HCT116 (cell line): ENCODE results near the gene OLFML2B. TPM values are rescaled to one million over a fixed set of nuclear protein-coding genes. Genes with fewer than 3 reads are reported as not detected.

Experiments used
- ATAC-seq: fragments of 200-7000 bp; cut with Tn5 transposase; 2 replicates; pipeline ENCODE4 v1.9.1; 2020; ENCODE audit warnings: mild to moderate bottlenecking, moderate library complexity
- BruUV-seq: library from RNA; stranded (reverse); fragments of 400-500 nt; replicated peaks from 2 replicates; lab custom pipeline; 2021; lab: Mats Ljungman, UMichigan
- CTCF ChIA-PET: fragments of 300-600 bp; sonication (Branson Sonifier 250); formaldehyde crosslinking; loops from one replicate; lab custom pipeline; 2021; ENCODE audit warnings: antibody characterized with exemption; lab: Charles Lee
- POLR2A ChIA-PET: fragments of 300-600, 350-600 bp; sonication (Branson Sonifier 250); formaldehyde crosslinking; loops from one replicate; lab custom pipeline; 2021; ENCODE audit warnings: antibody characterized with exemption; lab: Charles Lee
- RAD21 ChIA-PET, 2 experiments: fragments of 300-600 bp; sonication (Branson Sonifier 250); formaldehyde crosslinking; loops; one replicate each; lab custom pipeline; 2023; ENCODE audit warnings: low total read pairs in 2 of 2; ENCODE audit not compliant: uncharacterized antibody in 2 of 2, unreplicated experiment in 2 of 2, low non-redundant PET in 1 of 2; lab: Charles Lee
- DNase-seq: peaks from one replicate; pipeline ENCODE4 v3.0.0-alpha.2; 2010; ENCODE audit warnings: low read depth, low spot score
- H2AFZ ChIP-seq: fragments of 200-600 bp; shearing (Covaris generic), sonication (generic); 2 replicates; pipeline ENCODE4 v1.6.1; 2017; ENCODE audit warnings: low read depth, mixed run types, mixed read lengths, antibody characterized with exemption, low read length; ENCODE audit not compliant: poor library complexity, severe bottlenecking
- H3K27ac ChIP-seq: 2 replicates; pipeline ENCODE4 v1.5.1; 2012; ENCODE audit warnings: low read depth, low read length
- H3K27me3 ChIP-seq: fragments of 200-600 bp; sonication (generic); 2 replicates; pipeline ENCODE4 v1.6.1; 2016; ENCODE audit warnings: mixed run types, low read length, mixed read lengths; ENCODE audit not compliant: insufficient read depth
- H3K36me3 ChIP-seq, 2 experiments: fragments of 200-500 bp in 1 of 2; fragments of 200-600 bp in 1 of 2; sonication (Bioruptor generic) in 1 of 2; sonication (generic) in 1 of 2; 2 replicates each; pipeline versions ENCODE4 v1.5.1 to v1.6.1; 2014 to 2016; ENCODE audit warnings: low read length in 2 of 2, inconsistent platforms in 1 of 2, mixed read lengths in 1 of 2, mixed run types in 1 of 2; ENCODE audit not compliant: insufficient read depth in 2 of 2, control insufficient read depth in 1 of 2
- H3K4me1 ChIP-seq, 2 experiments: fragments of 200-600 bp in 1 of 2; sonication (generic) in 1 of 2; 2 replicates each; pipeline versions ENCODE4 v1.5.1 to v1.6.1; 2012 to 2017; ENCODE audit warnings: low read length in 2 of 2, inconsistent platforms in 1 of 2, mild to moderate bottlenecking in 1 of 2, mixed read lengths in 1 of 2, mixed run types in 1 of 2, moderate library complexity in 1 of 2; ENCODE audit not compliant: insufficient read depth in 2 of 2, control insufficient read depth in 1 of 2
- H3K4me2 ChIP-seq: fragments of 200-600 bp; sonication (generic); 2 replicates; pipeline ENCODE4 v1.6.1; 2017; ENCODE audit warnings: mixed run types, low read length, mixed read lengths
- H3K4me3 ChIP-seq, 2 experiments: fragments of 200-600 bp in 1 of 2; sonication (generic) in 1 of 2; replicated peaks in 1 of 2; 2 replicates each; pipeline ENCODE4 v1.5.1; 2011 to 2016; ENCODE audit warnings: low read length in 2 of 2, control low read depth in 1 of 2, low read depth in 1 of 2, mild to moderate bottlenecking in 1 of 2, mixed read lengths in 1 of 2, mixed run types in 1 of 2
- H3K79me2 ChIP-seq: fragments of 200-600 bp; sonication (generic); 2 replicates; pipeline ENCODE4 v1.6.1; 2017; ENCODE audit warnings: mild to moderate bottlenecking, mixed run types, low read length, moderate library complexity, mixed read lengths; ENCODE audit not compliant: insufficient read depth
- H3K9ac ChIP-seq: fragments of 200-600 bp; sonication (generic); 2 replicates; pipeline ENCODE4 v1.6.1; 2016; ENCODE audit warnings: low read length, mixed read lengths
- H3K9me2 ChIP-seq: fragments of 200-600 bp; sonication (generic), shearing (Covaris generic); 2 replicates; pipeline ENCODE4 v1.6.1; 2017; ENCODE audit warnings: mixed run types, mild to moderate bottlenecking, moderate library complexity; ENCODE audit not compliant: insufficient read depth
- H3K9me3 ChIP-seq, 2 experiments: fragments of 200-500 bp in 1 of 2; fragments of 200-600 bp in 1 of 2; sonication (Bioruptor generic) in 1 of 2; sonication (generic) in 1 of 2; 2 replicates each; pipeline ENCODE4 v1.6.1; 2014 to 2017; ENCODE audit warnings: low read length in 2 of 2, mixed read lengths in 2 of 2, inconsistent platforms in 1 of 2, low read depth in 1 of 2, mild to moderate bottlenecking in 1 of 2, mixed run types in 1 of 2, moderate library complexity in 1 of 2; ENCODE audit not compliant: control insufficient read depth in 1 of 2, insufficient read depth in 1 of 2
- H4K20me1 ChIP-seq: fragments of 200-600 bp; sonication (generic), shearing (Covaris generic); 2 replicates; pipeline ENCODE4 v1.6.1; 2017; ENCODE audit warnings: mixed run types, mild to moderate bottlenecking, moderate library complexity; ENCODE audit not compliant: insufficient read depth
- ATF3 ChIP-seq: IDR thresholded peaks from 2 replicates; pipeline ENCODE4 v1.6.1; 2012
- CBX3 ChIP-seq: IDR thresholded peaks from 2 replicates; pipeline ENCODE4 v1.6.1; 2012; ENCODE audit warnings: low read depth
- CEBPB ChIP-seq: IDR thresholded peaks from 2 replicates; pipeline ENCODE4 v1.6.1; 2012; ENCODE audit warnings: low read depth
- CTCF ChIP-seq, 3 experiments: fragments of 200-600 bp in 1 of 3; sonication (generic) in 1 of 3; IDR thresholded peaks in 2 of 3; conservative IDR thresholded peaks in 1 of 3; 2 replicates each; pipeline ENCODE4 v1.5.1; 2012 to 2017; ENCODE audit warnings: low read depth in 2 of 3, low read length in 2 of 3, antibody characterized with exemption in 1 of 3, borderline replicate concordance in 1 of 3, control low read depth in 1 of 3, mild to moderate bottlenecking in 1 of 3, mixed read lengths in 1 of 3, mixed run types in 1 of 3, moderate library complexity in 1 of 3; ENCODE audit not compliant: insufficient read depth in 1 of 3
- EGR1 ChIP-seq: IDR thresholded peaks from 2 replicates; pipeline ENCODE4 v1.6.1; 2012; ENCODE audit warnings: low read depth
- ELF1 ChIP-seq: IDR thresholded peaks from 2 replicates; pipeline ENCODE4 v1.6.1; 2012; ENCODE audit warnings: low read depth, borderline replicate concordance
- EZH2 ChIP-seq: fragments of 200-600 bp; sonication (generic); IDR thresholded peaks from 2 replicates; pipeline ENCODE4 v1.6.1; 2017; ENCODE audit warnings: antibody characterized with exemption, mixed run types
- EZH2phosphoT487 ChIP-seq: fragments of 200-600 bp; IDR thresholded peaks from 2 replicates; pipeline ENCODE4 v1.6.1; 2018; ENCODE audit warnings: antibody characterized with exemption, borderline replicate concordance
- FOSL1 ChIP-seq: IDR thresholded peaks from 2 replicates; pipeline ENCODE4 v1.6.1; 2012; ENCODE audit warnings: low read depth
- JUND ChIP-seq: IDR thresholded peaks from 2 replicates; pipeline ENCODE4 v1.6.1; 2012
- POLR2A ChIP-seq: IDR thresholded peaks from 2 replicates; pipeline ENCODE4 v1.7.0; 2011; ENCODE audit warnings: borderline replicate concordance; ENCODE audit not compliant: insufficient read depth, insufficient read length; ENCODE audit errors: extremely low read depth
- SIN3A ChIP-seq: IDR thresholded peaks from 2 replicates; pipeline ENCODE4 v1.6.1; 2012; ENCODE audit warnings: low read depth
- YY1 ChIP-seq: IDR thresholded peaks from 2 replicates; pipeline ENCODE4 v1.6.1; 2011; ENCODE audit warnings: low read length, low read depth, moderate library complexity, mild to moderate bottlenecking; ENCODE audit not compliant: insufficient replicate concordance; ENCODE audit errors: extremely low read depth
- ZFX ChIP-seq: fragments of 450-650 bp; IDR thresholded peaks from 2 replicates; pipeline ENCODE4 v1.6.1; 2017
- intact Hi-C: fragments of 100-400 bp; cut with micrococcal nuclease; formaldehyde crosslinking; loops from 2 replicates; pipeline ENCODE4 v1.10.0; 2022
- total RNA-seq: library from RNA; stranded (reverse); gene quantifications from one replicate; pipeline ENCODE4 v1.2.1, GENCODE V29; 2021; ENCODE audit not compliant: unreplicated experiment
- TF ChIP-seq, protein P1 (sequence below): IDR thresholded peaks from 2 replicates; pipeline ENCODE4 v1.6.1; 2011; ENCODE audit warnings: mild to moderate bottlenecking, low read length, moderate library complexity; ENCODE audit not compliant: insufficient replicate concordance; ENCODE audit errors: extremely low read depth

OLFML2B gene
- total RNA-seq, 1 experiment from 2014 or later, result 1.3 TPM

- RAD21 ChIA-PET, result no interaction called here
- CTCF ChIA-PET, result interaction anchor here (0.7 kb wide), 1 partner anchor 81 kb away, joined by 3 read pairs; no protein-coding TSS in a partner anchor
- intact Hi-C loops, result no loop called here
Measured at GRCh38 chr1:161956097-161956496, 67.6 kb downstream of the OLFML2B start.

GRCh38 chr1:161955606-161956005 lies 68.1 kb downstream of the OLFML2B start:
- no peaks in the 10 kb centered on the region for H3K79me2 ChIP-seq
- CTCF ChIA-PET, result interaction anchor here (0.7 kb wide), 1 partner anchor 81 kb away, joined by 3 read pairs; no protein-coding TSS in a partner anchor

More at GRCh38 chr1:161956097-161956496, 67.6 kb downstream of the OLFML2B start:
- DNase-seq (no peak), ATAC-seq (no peak)
- Histone ChIP-seq H2AFZ (no peak overlapping the region), H3K9ac (no peak overlapping the region), H3K79me2 (no peaks in the 10 kb centered on the region), H3K4me3 (no peak overlapping the region), H3K27ac (no peak overlapping the region), H4K20me1 (no peaks in the 10 kb centered on the region), H3K27me3 (no peaks in the 10 kb centered on the region), H3K4me2 (no peak overlapping the region), H3K9me2 (no peaks in the 10 kb centered on the region), H3K9me3 (no peaks in the 10 kb centered on the region), H3K4me1 (no peaks in the 10 kb centered on the region), H3K36me3 (no peaks in the 10 kb centered on the region; a peak in 1 of 4 replicates)
- no TSS peak for BruUV-seq
- TF ChIP-seq ZFX (no peak), SIN3A (no peak), CEBPB (no peak), EZH2phosphoT487 (no peak), FOSL1 (no peak), POLR2A (no peak), JUND (no peak)
- POLR2A ChIA-PET, result no interaction called here

More at GRCh38 chr1:161955606-161956005, 68.1 kb downstream of the OLFML2B start:
- intact Hi-C loops, result no loop called here
- ChIA-PET POLR2A (no interaction called here), RAD21 (no interaction called here)
- Histone ChIP-seq H3K36me3 (no peaks in the 10 kb centered on the region; a peak in 1 of 4 replicates), H2AFZ (no peak overlapping the region), H3K9me2 (no peaks in the 10 kb centered on the region), H3K27ac (no peak overlapping the region), H3K9ac (no peak overlapping the region), H4K20me1 (no peaks in the 10 kb centered on the region), H3K27me3 (no peaks in the 10 kb centered on the region), H3K4me2 (no peak overlapping the region), H3K9me3 (no peaks in the 10 kb centered on the region), H3K4me3 (no peak overlapping the region), H3K4me1 (no peaks in the 10 kb centered on the region)
- TF ChIP-seq ELF1 (no peak), ATF3 (no peak), EGR1 (no peak), YY1 (no peak), JUND (no peak), POLR2A (no peak), SIN3A (no peak), EZH2 (no peak), CEBPB (no peak), EZH2phosphoT487 (no peak), FOSL1 (no peak), CBX3 (no peak), CTCF (IDR thresholded peaks at IDR 0.05 in 2 of 3, conservative IDR thresholded peaks at IDR 0.05 in 1 of 3; ENCODE audit: borderline replicate concordance in 1 of 3, insufficient read depth in 1 of 3, low read depth in 2 of 3, low read length in 2 of 3) (no peak)
- TF ChIP-seq, protein P1, sequence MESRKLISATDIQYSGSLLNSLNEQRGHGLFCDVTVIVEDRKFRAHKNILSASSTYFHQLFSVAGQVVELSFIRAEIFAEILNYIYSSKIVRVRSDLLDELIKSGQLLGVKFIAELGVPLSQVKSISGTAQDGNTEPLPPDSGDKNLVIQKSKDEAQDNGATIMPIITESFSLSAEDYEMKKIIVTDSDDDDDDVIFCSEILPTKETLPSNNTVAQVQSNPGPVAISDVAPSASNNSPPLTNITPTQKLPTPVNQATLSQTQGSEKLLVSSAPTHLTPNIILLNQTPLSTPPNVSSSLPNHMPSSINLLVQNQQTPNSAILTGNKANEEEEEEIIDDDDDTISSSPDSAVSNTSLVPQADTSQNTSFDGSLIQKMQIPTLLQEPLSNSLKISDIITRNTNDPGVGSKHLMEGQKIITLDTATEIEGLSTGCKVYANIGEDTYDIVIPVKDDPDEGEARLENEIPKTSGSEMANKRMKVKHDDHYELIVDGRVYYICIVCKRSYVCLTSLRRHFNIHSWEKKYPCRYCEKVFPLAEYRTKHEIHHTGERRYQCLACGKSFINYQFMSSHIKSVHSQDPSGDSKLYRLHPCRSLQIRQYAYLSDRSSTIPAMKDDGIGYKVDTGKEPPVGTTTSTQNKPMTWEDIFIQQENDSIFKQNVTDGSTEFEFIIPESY, result no peak
- BruUV-seq, result no TSS peak
- ATAC-seq, result no peak
- DNase-seq, result no peak
